Endothelial cell of umbilical vein (primary cell): Measurements from ENCODE around the gene MYO5B. TPM values are rescaled to one million over a fixed set of nuclear protein-coding genes. Genes with fewer than 3 reads are reported as not detected.

Experiments
- BruUV-seq: library from RNA; stranded (reverse); fragments of 400-500 nt; replicated peaks from 2 replicates; lab custom pipeline; 2021; lab: Mats Ljungman, UMichigan
- CTCF ChIA-PET: fragments of 300-600, 350-600 bp; sonication (Branson Sonifier 250); formaldehyde crosslinking; loops from one replicate; lab custom pipeline; 2021; ENCODE audit warnings: antibody characterized with exemption, inconsistent platforms; lab: Charles Lee
- POLR2A ChIA-PET: fragments of 300-600, 350-600 bp; sonication (Branson Sonifier 250); formaldehyde crosslinking; loops from one replicate; lab custom pipeline; 2021; ENCODE audit warnings: antibody characterized with exemption, inconsistent platforms; lab: Charles Lee
- DNase-seq: peaks from one replicate; pipeline ENCODE4 v3.0.0-alpha.2; 2011; ENCODE audit warnings: low read depth, low spot score
- FAIRE-seq: peaks from 2 replicates; lab custom pipeline; 2011; peaks lifted over from hg19 to GRCh38; lab: Jason Lieb, UNC
- H2AFZ ChIP-seq: 2 replicates; pipeline ENCODE4 v1.6.0; 2012; ENCODE audit warnings: low read depth, low read length, control low read depth, inconsistent platforms
- H3K27ac ChIP-seq: 2 replicates; pipeline ENCODE4 v1.5.1; 2011; ENCODE audit warnings: low read depth, mild to moderate bottlenecking, control low read depth, low read length, moderate library complexity; ENCODE audit not compliant: insufficient read depth
- H3K27me3 ChIP-seq, 2 experiments: 2 replicates each; pipeline versions ENCODE4 v1.6.0 to v1.6.1; 2011; ENCODE audit warnings: low read length in 2 of 2, mixed read lengths in 1 of 2; ENCODE audit not compliant: control insufficient read depth in 2 of 2, insufficient read depth in 2 of 2
- H3K36me3 ChIP-seq, 2 experiments: 2 replicates in 1 of 2; 3 replicates in 1 of 2; pipeline ENCODE4 v1.5.1; 2011; ENCODE audit warnings: low read length in 2 of 2, mild to moderate bottlenecking in 1 of 2, moderate library complexity in 1 of 2; ENCODE audit not compliant: control insufficient read depth in 2 of 2, insufficient read depth in 2 of 2; ENCODE audit errors: extremely low read depth in 1 of 2
- H3K4me1 ChIP-seq: 3 replicates; pipeline ENCODE4 v1.5.1; 2011; ENCODE audit warnings: mild to moderate bottlenecking, low read length; ENCODE audit not compliant: control insufficient read depth, insufficient read depth; ENCODE audit errors: extremely low read depth
- H3K4me2 ChIP-seq: 2 replicates; pipeline ENCODE4 v1.6.1; 2011; ENCODE audit warnings: low read length, control low read depth, mixed read lengths; ENCODE audit not compliant: insufficient read depth
- H3K4me3 ChIP-seq, 3 experiments: fragments of 200-600 bp in 1 of 3; sonication (generic), shearing (Covaris generic) in 1 of 3; replicated peaks in 1 of 3; 2 replicates each; pipeline ENCODE4 v1.5.1; 2011 to 2016; ENCODE audit warnings: control low read depth in 3 of 3, low read length in 3 of 3, mild to moderate bottlenecking in 2 of 3, inconsistent platforms in 1 of 3, low read depth in 1 of 3, moderate library complexity in 1 of 3; ENCODE audit not compliant: insufficient read depth in 1 of 3
- H3K79me2 ChIP-seq: 2 replicates; pipeline ENCODE4 v1.6.0; 2012; ENCODE audit warnings: low read length, inconsistent platforms; ENCODE audit not compliant: control insufficient read depth, insufficient read depth
- H3K9ac ChIP-seq: replicated peaks from 2 replicates; pipeline ENCODE3; 2011; ENCODE audit warnings: low read length, control low read depth; ENCODE audit not compliant: insufficient read depth; ENCODE audit errors: extremely low read depth
- H3K9me1 ChIP-seq: replicated peaks from 3 replicates; pipeline ENCODE4 v1.6.0; 2011; ENCODE audit warnings: mild to moderate bottlenecking, low read length; ENCODE audit not compliant: control insufficient read depth, insufficient read depth; ENCODE audit errors: extremely low read depth
- H3K9me3 ChIP-seq: replicated peaks from 2 replicates; pipeline ENCODE4 v1.5.1; 2012; ENCODE audit warnings: low read length, inconsistent platforms; ENCODE audit not compliant: control insufficient read depth, insufficient read depth
- H4K20me1 ChIP-seq: replicated peaks from 2 replicates; pipeline ENCODE3; 2011; ENCODE audit warnings: mild to moderate bottlenecking, low read length; ENCODE audit not compliant: control insufficient read depth, insufficient read depth; ENCODE audit errors: extremely low read depth
- CTCF ChIP-seq, 2 donors: IDR thresholded peaks; 1 replicate in 1 of 2; 2 replicates in 1 of 2; pipeline ENCODE4 v1.5.1; 2011; ENCODE audit warnings: low read length in 2 of 2, mild to moderate bottlenecking in 2 of 2, moderate library complexity in 2 of 2, control low read depth in 1 of 2, inconsistent platforms in 1 of 2, low read depth in 1 of 2; ENCODE audit not compliant: insufficient read depth in 1 of 2; ENCODE audit errors: extremely low read depth in 1 of 2
- EZH2 ChIP-seq: IDR thresholded peaks from 2 replicates; pipeline ENCODE4 v1.6.1; 2012; ENCODE audit warnings: borderline replicate concordance, low read depth, mild to moderate bottlenecking, moderate library complexity, low read length, inconsistent platforms; ENCODE audit not compliant: severe bottlenecking
- FOS ChIP-seq: IDR thresholded peaks from 2 replicates; pipeline ENCODE4 v1.6.1; 2011; ENCODE audit warnings: mild to moderate bottlenecking, low read length, moderate library complexity, borderline replicate concordance; ENCODE audit not compliant: insufficient read depth
- GATA2 ChIP-seq: IDR thresholded peaks from 2 replicates; pipeline ENCODE4 v1.7.0; 2011; ENCODE audit warnings: low read depth, mild to moderate bottlenecking, moderate library complexity, mixed read lengths, low read length; ENCODE audit not compliant: insufficient read length, insufficient read depth
- JUN ChIP-seq: IDR thresholded peaks from 2 replicates; pipeline ENCODE4 v1.6.1; 2011; ENCODE audit warnings: borderline replicate concordance, low read depth; ENCODE audit not compliant: insufficient read length, insufficient read depth
- MAX ChIP-seq: IDR thresholded peaks from 2 replicates; pipeline ENCODE4 v1.6.1; 2011; ENCODE audit not compliant: insufficient read depth, insufficient read length
- MYC ChIP-seq: IDR thresholded peaks from one replicate; pipeline ENCODE4 v1.6.1; 2011; ENCODE audit warnings: mild to moderate bottlenecking, low read depth, low read length
- POLR2A ChIP-seq: IDR thresholded peaks from 2 replicates; pipeline ENCODE4 v1.6.1; 2012; ENCODE audit warnings: low read depth, mild to moderate bottlenecking, control low read depth, low read length
- POLR2AphosphoS5 ChIP-seq: IDR thresholded peaks from 2 replicates; pipeline ENCODE4 v1.6.1; 2012; ENCODE audit warnings: low read depth, mild to moderate bottlenecking, control low read depth, low read length, moderate library complexity; ENCODE audit not compliant: insufficient read depth
- dilution Hi-C: fragments of 300-500 bp; cut with MboI; formaldehyde crosslinking; loops from one replicate; pipeline ENCODE4 v1.15.0; 2019; ENCODE audit warnings: low sequenced_read_pairs; ENCODE audit not compliant: extremely low pct_ligation_motif_present
- intact Hi-C: fragments of 100-400 bp; cut with micrococcal nuclease; formaldehyde crosslinking; loops from one replicate; pipeline ENCODE4 v1.10.0; 2022
- polyA plus RNA-seq, 4 experiments: library from polyadenylated mRNA; depleted of rRNA in 3 of 4; stranded (reverse) in 3 of 4; unstranded in 1 of 4; fragments of >200 nt; gene quantifications; 2 replicates each; pipeline versions ENCODE4 v1.2.1 to v1.2.3, GENCODE V29; 2011 to 2012; ENCODE audit warnings: missing spikeins in 1 of 4
- total RNA-seq: library from RNA; stranded (reverse); gene quantifications from 2 replicates; pipeline ENCODE4 v1.2.3, GENCODE V29; 2021

The MYO5B gene
- total and polyA plus RNA-seq, 2 donors (not counting 3 experiments of a cell fraction or from before 2014, with no cell fraction given): 0.54 to 1.1 TPM

GRCh38 chr18:50131591-50131990 lies 63.4 kb downstream of the MYO5B start:
- H3K36me3 ChIP-seq: no peaks in the 10 kb centered on the region
- no peak overlapping the region for H2AFZ ChIP-seq
- TF ChIP-seq MYC (no peak), GATA2 (no peak), CTCF (IDR thresholded peaks at IDR 0.05; ENCODE audit: extremely low read depth in 1 of 2, insufficient read depth in 1 of 2, low read depth in 1 of 2, low read length in 2 of 2) (no peak), EZH2 (no peak), MAX (no peak), POLR2A (no peak), JUN (no peak), POLR2AphosphoS5 (no peak), FOS (no peak)
- H4K20me1 ChIP-seq: no peaks in the 10 kb centered on the region
- DNase-seq: no peak
- ChIA-PET POLR2A (no interaction called here), CTCF (no interaction called here)
- H3K4me3 ChIP-seq: no peak overlapping the region
- H3K4me1 ChIP-seq: no peaks in the 10 kb centered on the region
- no peak overlapping the region for H3K27ac ChIP-seq
- no peaks in the 10 kb centered on the region for H3K79me2 ChIP-seq
- no peak overlapping the region for H3K9ac ChIP-seq
- FAIRE-seq: no peak
- no peaks in the 10 kb centered on the region for H3K9me1 ChIP-seq
- H3K27me3 ChIP-seq: no peaks in the 10 kb centered on the region
- H3K9me3 ChIP-seq: no peaks in the 10 kb centered on the region
- no peak overlapping the region for H3K4me2 ChIP-seq
- dilution Hi-C loops: no loop called here
- intact Hi-C loops: no loop called here
- BruUV-seq: no TSS peak
